ENCODE measurements around the gene ZNF184.

GRCh38 chr6:27407153-27407814 is 65.6 kb downstream of the ZNF184 start:
- TF ChIP-seq YY1 (IDR thresholded peaks at IDR 0.05; ENCODE audit: extremely low read depth, insufficient replicate concordance, low read depth, low read length) (no peak), ZBTB33 (IDR thresholded peaks at IDR 0.05; ENCODE audit: extremely low read depth, insufficient replicate concordance, low read length) (no peak), EZH2 (IDR thresholded peaks at IDR 0.05) (no peak), REST (IDR thresholded peaks at IDR 0.05; ENCODE audit: low read depth) (no peak), RAD21 (IDR thresholded peaks at IDR 0.05; ENCODE audit: low read depth) (no peak)

Data from HCT116 (cell line).